ENCODE data around the gene OXLD1.

GRCh38 chr17:81635431-81635830, 31.0 kb downstream of the OXLD1 start:
- TF ChIP-seq CTCF (IDR thresholded peaks at IDR 0.05) = no peak
- no peak for TF ChIP-seq EZH2 (IDR thresholded peaks at IDR 0.05; ENCODE audit: borderline replicate concordance, insufficient read depth, low read depth, low read length, poor library complexity, severe bottlenecking)

All from B cell (primary cell).